Body of pancreas (tissue), 4 donors: ENCODE data around the gene TUBB2A.

Source experiments
- POLR2A ChIP-seq, 3 donors: fragments of 450-650 bp; IDR thresholded peaks; one replicate each; pipeline ENCODE4 v1.6.1; 2016; ENCODE audit warnings: antibody characterized with exemption in 3 of 3, mild to moderate bottlenecking in 2 of 3
- TF ChIP-seq, protein P1 (sequence below), 7 experiments: fragments of 450-650 bp in 4 of 7; fragments of 200-600 bp in 3 of 7; sonication (generic) in 3 of 7; IDR thresholded peaks; one replicate each; pipeline ENCODE4 v1.5.1; 2016 to 2019; ENCODE audit warnings: antibody characterized with exemption in 7 of 7

DNA sequence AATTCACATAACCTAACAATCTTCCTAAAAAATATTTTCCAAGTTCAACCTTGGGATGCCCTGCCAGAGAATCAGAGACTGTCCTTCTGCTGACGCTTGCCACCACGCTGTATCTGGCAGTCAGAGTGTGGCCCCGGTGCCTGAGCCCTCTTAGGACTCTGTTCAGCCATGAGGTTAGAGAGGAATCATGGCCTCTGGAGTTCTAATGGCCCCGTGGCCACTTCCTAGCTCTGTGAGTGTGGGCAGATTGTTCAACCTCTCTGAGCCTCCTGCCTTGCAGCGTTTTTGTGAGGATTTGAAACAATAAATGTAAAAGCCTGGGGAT lies 36.6 kb downstream of the TUBB2A start:
- TF ChIP-seq, protein P1, sequence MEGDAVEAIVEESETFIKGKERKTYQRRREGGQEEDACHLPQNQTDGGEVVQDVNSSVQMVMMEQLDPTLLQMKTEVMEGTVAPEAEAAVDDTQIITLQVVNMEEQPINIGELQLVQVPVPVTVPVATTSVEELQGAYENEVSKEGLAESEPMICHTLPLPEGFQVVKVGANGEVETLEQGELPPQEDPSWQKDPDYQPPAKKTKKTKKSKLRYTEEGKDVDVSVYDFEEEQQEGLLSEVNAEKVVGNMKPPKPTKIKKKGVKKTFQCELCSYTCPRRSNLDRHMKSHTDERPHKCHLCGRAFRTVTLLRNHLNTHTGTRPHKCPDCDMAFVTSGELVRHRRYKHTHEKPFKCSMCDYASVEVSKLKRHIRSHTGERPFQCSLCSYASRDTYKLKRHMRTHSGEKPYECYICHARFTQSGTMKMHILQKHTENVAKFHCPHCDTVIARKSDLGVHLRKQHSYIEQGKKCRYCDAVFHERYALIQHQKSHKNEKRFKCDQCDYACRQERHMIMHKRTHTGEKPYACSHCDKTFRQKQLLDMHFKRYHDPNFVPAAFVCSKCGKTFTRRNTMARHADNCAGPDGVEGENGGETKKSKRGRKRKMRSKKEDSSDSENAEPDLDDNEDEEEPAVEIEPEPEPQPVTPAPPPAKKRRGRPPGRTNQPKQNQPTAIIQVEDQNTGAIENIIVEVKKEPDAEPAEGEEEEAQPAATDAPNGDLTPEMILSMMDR (IDR thresholded peaks at IDR 0.05) = no peak
- no peak for TF ChIP-seq POLR2A (IDR thresholded peaks at IDR 0.05)
